WTC11 (cell line): ENCODE measurements around the gene ARHGEF10L.

Source experiments
- CREM ChIP-seq: sonication (generic); formaldehyde crosslinking; IDR thresholded peaks from 2 replicates; pipeline ENCODE4 v1.8.1; 2022; ENCODE audit warnings: mild to moderate bottlenecking, missing genetic modification reagents, moderate library complexity
- CTCF ChIP-seq: fragments of 200-600 bp; IDR thresholded peaks from 2 replicates; pipeline ENCODE4 v1.8.0; 2022; ENCODE audit warnings: antibody characterized with exemption
- E2F4 ChIP-seq: sonication (generic); formaldehyde crosslinking; IDR thresholded peaks from 2 replicates; pipeline ENCODE4 v1.8.1; 2022; ENCODE audit warnings: low read depth, mild to moderate bottlenecking, moderate library complexity, missing genetic modification reagents, borderline replicate concordance
- MAX ChIP-seq: sonication (generic); formaldehyde crosslinking; IDR thresholded peaks from 2 replicates; pipeline ENCODE4 v1.8.0; 2022; ENCODE audit warnings: mild to moderate bottlenecking, missing genetic modification reagents
- PREB ChIP-seq: sonication (generic); formaldehyde crosslinking; IDR thresholded peaks from 2 replicates; pipeline ENCODE4 v1.8.1; 2022; ENCODE audit warnings: mild to moderate bottlenecking, missing genetic modification reagents, moderate library complexity, borderline replicate concordance

- TF ChIP-seq CTCF = no peak
- no peak for TF ChIP-seq CREM
- no peak for TF ChIP-seq MAX (CRISPR knock-in tag)
- no peak for TF ChIP-seq E2F4
- no peak for TF ChIP-seq PREB (CRISPR knock-in tag)
Measured at GRCh38 chr1:17569200-17570139, 30.0 kb downstream of the ARHGEF10L start.
